Keratinocyte (primary cell): ENCODE data around the gene OR10W1. TPM values are rescaled to one million over a fixed set of nuclear protein-coding genes. Genes with fewer than 3 reads are reported as not detected.

Experiments
- DNase-seq: peaks from one replicate; pipeline ENCODE4 v3.0.0-alpha.2; 2011; ENCODE audit warnings: low read depth, missing footprints, low spot score
- FAIRE-seq: peaks from 2 replicates; lab custom pipeline; 2011; peaks lifted over from hg19 to GRCh38; lab: Jason Lieb, UNC
- H2AFZ ChIP-seq: 2 replicates; pipeline ENCODE4 v1.6.0; 2012; ENCODE audit warnings: low read length, control low read depth, inconsistent platforms; ENCODE audit not compliant: control insufficient read depth
- H3K27ac ChIP-seq: 2 replicates; pipeline ENCODE4 v1.5.1; 2011; ENCODE audit warnings: low read length; ENCODE audit not compliant: control insufficient read depth, insufficient read depth
- H3K27me3 ChIP-seq: 3 replicates; pipeline ENCODE4 v1.6.0; 2011; ENCODE audit warnings: low read length; ENCODE audit not compliant: control insufficient read depth, insufficient read depth; ENCODE audit errors: extremely low read depth
- H3K36me3 ChIP-seq, 2 experiments: 2 replicates in 1 of 2; 3 replicates in 1 of 2; pipeline ENCODE4 v1.5.1; 2011; ENCODE audit warnings: low read length in 2 of 2, mild to moderate bottlenecking in 1 of 2; ENCODE audit not compliant: control insufficient read depth in 2 of 2, insufficient read depth in 2 of 2; ENCODE audit errors: extremely low read depth in 1 of 2
- H3K4me1 ChIP-seq: 3 replicates; pipeline ENCODE4 v1.5.1; 2011; ENCODE audit warnings: low read length; ENCODE audit not compliant: control insufficient read depth, insufficient read depth; ENCODE audit errors: extremely low read depth
- H3K4me2 ChIP-seq: 3 replicates; pipeline ENCODE4 v1.6.0; 2011; ENCODE audit warnings: low read depth, low read length; ENCODE audit not compliant: control insufficient read depth, insufficient read depth; ENCODE audit errors: extremely low read depth
- H3K4me3 ChIP-seq, 3 experiments: fragments of 200-600 bp in 1 of 3; sonication (generic) in 1 of 3; 2 replicates in 2 of 3; 3 replicates in 1 of 3; pipeline ENCODE4 v1.5.1; 2011 to 2016; ENCODE audit warnings: low read length in 3 of 3, mild to moderate bottlenecking in 3 of 3, control low read depth in 2 of 3, inconsistent platforms in 1 of 3, low read depth in 1 of 3, mixed read lengths in 1 of 3, mixed run types in 1 of 3, moderate library complexity in 1 of 3; ENCODE audit not compliant: control insufficient read depth in 2 of 3, insufficient read depth in 2 of 3; ENCODE audit errors: extremely low read depth in 1 of 3
- H3K79me2 ChIP-seq: 2 replicates; pipeline ENCODE4 v1.6.0; 2012; ENCODE audit warnings: low read length; ENCODE audit not compliant: control insufficient read depth, insufficient read depth
- H3K9ac ChIP-seq: 3 replicates; pipeline ENCODE4 v1.6.0; 2011; ENCODE audit warnings: low read length; ENCODE audit not compliant: control insufficient read depth, insufficient read depth; ENCODE audit errors: extremely low read depth
- H3K9me1 ChIP-seq: 3 replicates; pipeline ENCODE4 v1.6.0; 2011; ENCODE audit warnings: low read length; ENCODE audit not compliant: control insufficient read depth, insufficient read depth; ENCODE audit errors: extremely low read depth
- H3K9me3 ChIP-seq: 2 replicates; pipeline ENCODE4 v1.5.1; 2012; ENCODE audit warnings: low read depth, low read length; ENCODE audit not compliant: control insufficient read depth
- H4K20me1 ChIP-seq: 3 replicates; pipeline ENCODE4 v1.6.0; 2011; ENCODE audit warnings: low read length; ENCODE audit not compliant: control insufficient read depth, insufficient read depth; ENCODE audit errors: extremely low read depth
- CTCF ChIP-seq, 3 experiments: IDR thresholded peaks in 1 of 3; conservative IDR thresholded peaks in 1 of 3; optimal IDR thresholded peaks in 1 of 3; 2 replicates in 2 of 3; 3 replicates in 1 of 3; pipeline versions ENCODE3 to v1.5.1; 2011; ENCODE audit warnings: low read length in 3 of 3, mild to moderate bottlenecking in 3 of 3, moderate library complexity in 2 of 3, control low read depth in 1 of 3, inconsistent platforms in 1 of 3; ENCODE audit not compliant: insufficient read depth in 2 of 3; ENCODE audit errors: extremely low read depth in 1 of 3
- EZH2 ChIP-seq: IDR thresholded peaks from one replicate; pipeline ENCODE4 v1.6.1; 2012; ENCODE audit warnings: inconsistent platforms, mild to moderate bottlenecking, low read length, moderate library complexity
- dilution Hi-C: fragments of 300-500 bp; cut with MboI; formaldehyde crosslinking; loops from one replicate; pipeline ENCODE4 v1.7.0; 2020; ENCODE audit warnings: low sequenced_read_pairs; ENCODE audit not compliant: extremely low pct_ligation_motif_present
- polyA plus RNA-seq, 5 experiments: library from polyadenylated mRNA; depleted of rRNA in 3 of 5; stranded (reverse) in 3 of 5; stranded (forward) in 1 of 5; unstranded in 1 of 5; fragments of >200 nt; gene quantifications; 1 replicate in 1 of 5; 2 replicates in 3 of 5; 3 replicates in 1 of 5; pipeline versions ENCODE4 v1.2.1 to v1.2.3, GENCODE V29; 2011 to 2012; ENCODE audit warnings: missing spikeins in 2 of 5, low read depth in 1 of 5, low replicate concordance in 1 of 5

The OR10W1 gene
- polyA plus RNA-seq, 1 donor (not counting 4 experiments of a cell fraction or from before 2014, with no cell fraction given): not detected

DNA sequence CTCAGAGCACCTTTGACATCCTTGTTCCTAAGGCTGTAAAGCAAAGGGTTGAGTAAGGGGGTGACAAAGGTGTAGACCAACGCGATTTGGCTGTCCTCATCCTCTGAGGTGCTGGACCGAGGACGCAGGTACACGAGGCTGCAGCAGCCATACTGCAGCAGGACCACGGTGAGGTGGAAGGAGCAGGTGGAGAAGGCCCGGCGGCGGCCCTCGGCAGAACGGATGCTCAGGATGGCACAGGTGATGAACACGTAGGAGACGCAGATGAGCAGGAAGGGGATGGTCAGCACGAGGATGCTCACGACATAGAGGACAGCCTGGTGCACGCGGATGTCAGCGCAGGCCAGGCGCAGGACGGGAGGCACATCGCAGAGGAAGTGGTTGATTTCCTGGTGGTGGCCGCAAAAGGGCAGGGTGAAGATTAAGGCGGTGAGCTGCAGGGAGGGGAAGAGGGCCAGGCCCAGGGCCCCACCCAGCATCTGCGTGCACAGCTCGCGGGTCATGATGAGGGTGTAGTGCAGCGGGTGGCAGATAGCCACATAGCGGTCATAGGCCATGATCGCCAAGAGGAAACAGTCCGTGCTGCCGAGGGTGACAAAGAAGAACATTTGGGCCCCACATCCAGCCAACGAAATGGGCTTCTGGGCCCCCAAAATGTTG is 40.0 kb downstream of the OR10W1 start:
- Histone ChIP-seq H2AFZ (no peak overlapping the region), H3K9me1 (no peaks in the 10 kb centered on the region), H3K27ac (no peak overlapping the region), H3K4me1 (peaks cover 1% of the 10 kb centered on the region), H3K79me2 (no peaks in the 10 kb centered on the region), H3K9ac (no peak overlapping the region), H3K36me3 (no peaks in the 10 kb centered on the region), H4K20me1 (no peaks in the 10 kb centered on the region), H3K4me2 (no peak overlapping the region), H3K4me3 (no peak overlapping the region), H3K27me3 (no peaks in the 10 kb centered on the region), H3K9me3 (no peaks in the 10 kb centered on the region)
- TF ChIP-seq EZH2: no peak
- no peak for TF ChIP-seq CTCF (optimal IDR thresholded peaks at IDR 0.05 in 1 of 3, IDR thresholded peaks at IDR 0.05 in 1 of 3, conservative IDR thresholded peaks at IDR 0.05 in 1 of 3; ENCODE audit: extremely low read depth in 1 of 3, insufficient read depth in 2 of 3, low read length in 3 of 3)
- dilution Hi-C loops: no loop called here
- no peak for FAIRE-seq
- no peak for DNase-seq

DNA sequence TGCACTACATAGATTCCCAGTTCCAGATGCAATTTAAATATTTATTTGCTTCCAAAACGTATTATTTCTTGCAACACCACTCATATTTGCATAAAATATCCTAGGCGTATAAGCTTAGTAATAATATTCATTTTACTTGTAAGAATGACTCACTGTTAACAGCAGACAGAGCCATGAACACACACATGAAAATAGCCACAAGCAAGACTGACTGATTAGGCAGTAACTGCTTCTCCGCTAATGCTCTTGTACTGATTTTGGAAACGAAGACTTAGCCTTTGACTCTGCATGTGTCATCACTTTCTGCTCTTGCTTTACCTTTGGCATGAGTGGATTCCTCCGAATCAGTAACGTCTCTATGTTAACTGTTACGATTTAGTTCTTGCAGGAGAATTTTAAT is 45.3 kb downstream of the OR10W1 start:
- no peaks in the 10 kb centered on the region for H4K20me1 ChIP-seq
- no peak overlapping the region for H3K4me3 ChIP-seq
- no peaks in the 10 kb centered on the region for H3K36me3 ChIP-seq
- TF ChIP-seq EZH2 (no peak), CTCF (optimal IDR thresholded peaks at IDR 0.05 in 1 of 3, IDR thresholded peaks at IDR 0.05 in 1 of 3, conservative IDR thresholded peaks at IDR 0.05 in 1 of 3; ENCODE audit: extremely low read depth in 1 of 3, insufficient read depth in 2 of 3, low read length in 3 of 3) (no peak)
- H3K9me3 ChIP-seq: no peaks in the 10 kb centered on the region
- peaks cover 12% of the 10 kb centered on the region for H3K4me1 ChIP-seq
- H2AFZ ChIP-seq: no peak overlapping the region
- DNase-seq (peak; percentile 56), FAIRE-seq (peak; percentile 88)
- H3K79me2 ChIP-seq: no peaks in the 10 kb centered on the region
- dilution Hi-C loops: no loop called here
- H3K27me3 ChIP-seq: no peaks in the 10 kb centered on the region
- no peak overlapping the region for H3K27ac ChIP-seq
- H3K9me1 ChIP-seq: no peaks in the 10 kb centered on the region
- no peak overlapping the region for H3K4me2 ChIP-seq
- H3K9ac ChIP-seq: no peak overlapping the region

Other genes starting within 250 kb of the OR10W1 start
- gene OR9Q1, start 244.4 kb downstream of the OR10W1 start, polyA plus RNA-seq: not detected in 3 replicates
- gene OR6Q1, start 237.3 kb downstream of the OR10W1 start, polyA plus RNA-seq: not detected in 3 replicates
- gene OR9I1, start 142.7 kb downstream of the OR10W1 start, polyA plus RNA-seq: not detected in 3 replicates
- not detected in 3 replicates for gene OR9Q2, start 79.2 kb downstream of the OR10W1 start, polyA plus RNA-seq
- not detected in 3 replicates for gene OR1S2, start 64.1 kb downstream of the OR10W1 start, polyA plus RNA-seq
- gene OR1S1, start 55.5 kb downstream of the OR10W1 start, polyA plus RNA-seq: not detected in 3 replicates
- not detected in 3 replicates for gene OR10Q1, start 39.3 kb downstream of the OR10W1 start, polyA plus RNA-seq
- gene OR5B17, start 90.8 kb upstream of the OR10W1 start, polyA plus RNA-seq: not detected in 3 replicates
- not detected in 3 replicates for gene OR5B3, start 138.6 kb upstream of the OR10W1 start, polyA plus RNA-seq
- not detected in 3 replicates for gene OR5B2, start 159.9 kb upstream of the OR10W1 start, polyA plus RNA-seq
- gene OR5B12, start 174.0 kb upstream of the OR10W1 start, polyA plus RNA-seq: not detected in 3 replicates
- 0.06 to 0.21 TPM (median 0.09 TPM) in 3 replicates for gene OR5B21, start 239.8 kb upstream of the OR10W1 start, polyA plus RNA-seq